AG04450 (cell line): ENCODE results near the gene RPGRIP1. TPM values are rescaled to one million over a fixed set of nuclear protein-coding genes. Genes with fewer than 3 reads are reported as not detected.

Source experiments
- CTCF ChIA-PET: fragments of 300-600, 350-600 bp; formaldehyde crosslinking; extraction: SDS; loops from one replicate; lab custom pipeline; 2022; ENCODE audit warnings: antibody characterized with exemption, inconsistent platforms; lab: Charles Lee
- POLR2A ChIA-PET: fragments of 350-600 bp; formaldehyde crosslinking; extraction: SDS; loops from one replicate; lab custom pipeline; 2021; ENCODE audit warnings: antibody characterized with exemption, inconsistent platforms; lab: Yijun Ruan, JAX
- DNase-seq: peaks from one replicate; pipeline ENCODE4 v3.0.0-alpha.2; 2011; ENCODE audit warnings: low read depth, low spot score
- H3K27ac ChIP-seq: one replicate; pipeline ENCODE4 v1.5.1; 2012; ENCODE audit warnings: low read depth, low read length, control low read depth
- H3K27me3 ChIP-seq: one replicate; pipeline ENCODE4 v1.6.0; 2012; ENCODE audit warnings: low read length; ENCODE audit not compliant: control insufficient read depth, insufficient read depth
- H3K4me3 ChIP-seq: 2 replicates; pipeline ENCODE4 v1.5.1; 2011; ENCODE audit warnings: mild to moderate bottlenecking, low read depth, low read length, control low read depth
- H3K9me3 ChIP-seq: 2 replicates; pipeline ENCODE4 v1.5.1; 2012; ENCODE audit warnings: low read length; ENCODE audit not compliant: control insufficient read depth, insufficient read depth
- polyA plus RNA-seq: library from polyadenylated mRNA; depleted of rRNA; stranded (reverse); fragments of >200 nt; gene quantifications from 2 replicates; pipeline ENCODE4 v1.2.3, GENCODE V29; 2011
- TF ChIP-seq, protein P1 (sequence below): IDR thresholded peaks from 2 replicates; pipeline ENCODE4 v1.5.1; 2011; ENCODE audit warnings: low read depth, low read length, control low read depth, inconsistent platforms

RPGRIP1 gene
- polyA plus RNA-seq, 1 experiment: not detected

DNA sequence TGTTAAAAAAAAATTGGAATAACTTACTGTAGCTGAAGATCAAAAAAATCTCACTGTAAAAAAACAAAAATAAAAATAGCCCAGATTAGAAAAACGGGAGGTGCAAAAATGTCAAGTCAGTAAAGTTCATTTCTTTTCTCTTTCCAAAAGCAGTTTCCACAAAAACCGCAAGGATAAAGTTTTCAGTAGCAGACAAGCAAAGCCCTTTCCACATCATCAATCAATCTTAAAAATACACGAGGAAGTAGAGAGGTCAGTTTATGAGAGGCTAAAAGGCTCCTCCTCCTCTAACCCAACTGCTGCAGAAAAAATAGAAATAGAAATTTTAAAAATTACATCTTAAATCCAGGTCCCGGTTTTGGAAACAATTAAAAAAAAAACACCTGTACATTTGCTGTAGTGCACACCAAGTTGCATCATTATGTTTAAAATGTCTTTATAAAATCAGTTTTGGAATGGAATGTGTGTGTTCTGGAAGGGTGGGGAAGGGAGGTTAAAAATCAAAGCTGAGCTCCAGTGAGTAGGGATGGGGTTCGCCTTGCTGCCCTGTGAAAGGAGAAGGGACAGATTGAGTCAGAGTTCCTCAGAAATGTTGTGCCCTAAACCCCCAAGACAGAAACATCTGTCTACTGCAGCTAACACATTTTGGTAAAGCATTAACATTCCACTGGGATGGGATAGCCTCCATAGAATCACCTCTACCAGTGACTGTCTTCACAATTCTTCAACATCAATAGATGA lies 16.4 kb upstream of the RPGRIP1 start:
- POLR2A ChIA-PET: no interaction called here
- no peak for DNase-seq
- no peak overlapping the region for H3K27ac ChIP-seq
- H3K4me3 ChIP-seq: peak overlapping the region; percentile 31; the same call in 1 of the 2 replicates
- no peaks in the 10 kb centered on the region for H3K27me3 ChIP-seq
- no peaks in the 10 kb centered on the region for H3K9me3 ChIP-seq
- TF ChIP-seq, protein P1, sequence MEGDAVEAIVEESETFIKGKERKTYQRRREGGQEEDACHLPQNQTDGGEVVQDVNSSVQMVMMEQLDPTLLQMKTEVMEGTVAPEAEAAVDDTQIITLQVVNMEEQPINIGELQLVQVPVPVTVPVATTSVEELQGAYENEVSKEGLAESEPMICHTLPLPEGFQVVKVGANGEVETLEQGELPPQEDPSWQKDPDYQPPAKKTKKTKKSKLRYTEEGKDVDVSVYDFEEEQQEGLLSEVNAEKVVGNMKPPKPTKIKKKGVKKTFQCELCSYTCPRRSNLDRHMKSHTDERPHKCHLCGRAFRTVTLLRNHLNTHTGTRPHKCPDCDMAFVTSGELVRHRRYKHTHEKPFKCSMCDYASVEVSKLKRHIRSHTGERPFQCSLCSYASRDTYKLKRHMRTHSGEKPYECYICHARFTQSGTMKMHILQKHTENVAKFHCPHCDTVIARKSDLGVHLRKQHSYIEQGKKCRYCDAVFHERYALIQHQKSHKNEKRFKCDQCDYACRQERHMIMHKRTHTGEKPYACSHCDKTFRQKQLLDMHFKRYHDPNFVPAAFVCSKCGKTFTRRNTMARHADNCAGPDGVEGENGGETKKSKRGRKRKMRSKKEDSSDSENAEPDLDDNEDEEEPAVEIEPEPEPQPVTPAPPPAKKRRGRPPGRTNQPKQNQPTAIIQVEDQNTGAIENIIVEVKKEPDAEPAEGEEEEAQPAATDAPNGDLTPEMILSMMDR: no peak
- CTCF ChIA-PET: no interaction called here

DNA sequence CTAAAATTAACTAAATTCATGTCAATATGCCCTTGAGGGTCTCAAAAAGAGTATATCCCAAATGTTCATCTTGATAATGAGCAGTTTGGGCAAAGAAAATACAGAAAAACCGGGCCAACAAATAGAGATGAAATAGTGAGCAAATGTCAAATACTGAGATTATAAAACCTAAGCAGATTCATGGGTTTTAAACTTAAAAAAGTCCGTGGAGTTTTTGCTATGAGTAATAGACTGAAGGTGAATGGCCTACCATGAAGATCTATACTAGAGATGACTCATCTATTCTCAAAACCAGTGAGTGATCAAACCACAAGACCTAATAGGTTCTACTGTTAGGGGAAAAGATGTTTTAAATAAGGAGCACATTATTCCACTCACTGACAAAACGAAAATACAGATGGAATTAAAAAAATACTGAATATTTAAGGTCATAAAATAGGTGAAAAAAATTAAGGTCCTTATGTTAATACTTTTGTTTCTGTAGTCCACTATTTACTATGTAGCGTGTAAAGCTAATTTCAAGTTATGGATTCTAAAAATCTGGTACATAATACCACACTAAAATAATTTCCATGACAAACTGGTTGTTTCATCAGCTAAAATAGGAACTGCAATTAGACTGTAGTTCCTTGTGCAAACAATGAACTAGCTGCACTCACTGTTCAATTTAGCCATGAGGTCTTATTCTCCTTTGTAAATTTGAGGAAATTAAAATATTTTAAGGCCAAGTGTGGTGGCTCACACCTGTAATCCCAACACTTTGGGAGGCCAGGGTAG lies 15.7 kb upstream of the RPGRIP1 start:
- Histone ChIP-seq H3K27ac (peak overlapping the region; percentile 63), H3K27me3 (no peaks in the 10 kb centered on the region), H3K4me3 (peak overlapping the region; percentile 31), H3K9me3 (no peaks in the 10 kb centered on the region)
- POLR2A ChIA-PET: interaction anchor here (0.8 to 1.5 kb wide), 2 partner anchors 11 to 193 kb away, joined by 3 read pairs; no protein-coding TSS in a partner anchor
- DNase-seq: peak; percentile 45
- TF ChIP-seq, protein P1: no peak
- CTCF ChIA-PET: no interaction called here

DNA sequence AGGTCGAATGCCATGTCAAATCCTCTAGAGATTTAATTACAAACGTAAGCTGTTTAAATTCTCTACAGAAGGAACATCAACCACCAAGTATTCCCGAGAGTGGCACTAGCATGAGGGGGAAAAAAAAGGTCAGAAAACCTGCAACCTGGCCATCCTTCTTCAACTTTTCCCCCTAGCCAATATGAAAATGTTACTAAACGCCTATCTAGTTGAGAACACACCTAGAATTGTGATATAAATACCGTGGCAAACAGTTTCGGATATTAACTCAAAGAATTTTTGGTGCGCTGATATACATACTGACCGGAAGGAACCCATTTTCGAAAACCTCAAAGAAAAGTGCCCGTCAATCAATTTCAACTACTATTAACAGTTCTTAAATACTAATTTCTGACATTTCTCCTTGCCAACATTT lies 12.4 kb upstream of the RPGRIP1 start:
- ChIA-PET CTCF (no interaction called here), POLR2A (interaction anchor here (0.9 kb wide), 1 partner anchor 10 kb away, joined by 6 read pairs; no protein-coding TSS in a partner anchor)
- H3K27me3 ChIP-seq: no peaks in the 10 kb centered on the region
- no peak for DNase-seq
- peak overlapping the region; percentile 99 for H3K4me3 ChIP-seq
- H3K9me3 ChIP-seq: no peaks in the 10 kb centered on the region
- no peak overlapping the region for H3K27ac ChIP-seq
- TF ChIP-seq, protein P1: no peak

DNA sequence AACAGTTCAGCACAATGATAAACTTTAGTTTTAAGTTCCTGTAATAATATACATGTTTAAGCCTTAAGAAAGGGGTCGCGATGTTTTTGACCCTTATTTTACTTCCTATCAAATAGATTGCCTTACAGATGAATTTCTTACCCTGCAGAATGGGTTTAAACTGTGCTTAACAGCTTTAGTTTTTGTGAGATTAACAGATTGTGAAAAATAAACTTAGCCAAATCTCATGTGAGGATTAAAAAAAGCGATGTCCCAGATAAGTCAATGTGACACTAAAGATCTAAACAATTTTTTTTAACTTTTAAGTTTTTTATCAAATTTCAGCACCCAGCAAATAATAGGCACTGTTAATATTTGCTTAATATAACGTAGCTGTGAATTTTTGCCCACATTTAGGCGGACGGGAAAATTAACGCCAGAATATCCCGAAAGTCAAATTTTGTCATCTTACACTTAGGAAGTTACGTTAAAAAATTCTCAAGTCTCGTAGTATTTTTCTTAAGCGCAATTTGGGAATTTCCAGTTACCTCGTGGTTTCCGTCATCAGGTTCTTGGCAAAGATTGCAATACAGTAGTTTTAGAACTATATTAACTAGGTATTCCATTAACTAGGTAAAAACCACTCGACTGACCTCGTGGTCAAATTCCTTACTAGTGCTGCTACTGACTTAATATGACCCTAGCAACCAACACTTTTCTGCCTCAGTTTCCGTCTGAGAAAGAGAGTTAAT lies 11.8 kb upstream of the RPGRIP1 start:
- no peak for DNase-seq
- ChIA-PET POLR2A (no interaction called here), CTCF (no interaction called here)
- Histone ChIP-seq H3K9me3 (no peaks in the 10 kb centered on the region), H3K27me3 (no peaks in the 10 kb centered on the region), H3K4me3 (peak overlapping the region; percentile 99), H3K27ac (no peak overlapping the region)
- TF ChIP-seq, protein P1: no peak
